GM12864 (cell line): Measurements from ENCODE around the gene CEACAM19.

Experiments
- DNase-seq: peaks from one replicate; pipeline ENCODE4 v3.0.0-alpha.2; 2011; ENCODE audit warnings: low read depth
- H3K4me3 ChIP-seq: 2 replicates; pipeline ENCODE4 v1.5.1; 2011; ENCODE audit warnings: mild to moderate bottlenecking, low read depth, low read length, control low read depth
- TF ChIP-seq, protein P1 (sequence below): IDR thresholded peaks from 2 replicates; pipeline ENCODE4 v1.5.1; 2011; ENCODE audit warnings: low read depth, mild to moderate bottlenecking, moderate library complexity, low read length, control low read depth, inconsistent platforms; ENCODE audit errors: missing control alignments

Gene CEACAM19

DNA sequence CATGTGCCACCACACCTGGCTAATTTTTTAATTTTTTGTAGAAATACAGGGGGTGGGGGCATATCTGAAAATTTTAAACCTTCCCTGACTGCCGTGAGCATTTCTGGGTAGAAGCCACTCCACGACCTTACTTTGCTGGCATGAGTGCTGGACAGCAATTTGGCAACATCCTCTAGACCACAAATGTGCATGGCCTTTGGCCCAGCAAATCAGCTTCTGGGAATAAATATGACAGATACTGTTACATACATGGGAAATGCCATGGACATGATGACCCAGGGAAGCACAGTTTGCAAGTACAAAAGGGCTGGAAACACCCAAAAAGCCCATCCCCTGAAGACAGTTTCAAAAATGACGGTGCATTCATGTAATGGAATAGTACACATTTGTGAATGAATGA is 30.8 kb upstream of the CEACAM19 start:
- TF ChIP-seq, protein P1, sequence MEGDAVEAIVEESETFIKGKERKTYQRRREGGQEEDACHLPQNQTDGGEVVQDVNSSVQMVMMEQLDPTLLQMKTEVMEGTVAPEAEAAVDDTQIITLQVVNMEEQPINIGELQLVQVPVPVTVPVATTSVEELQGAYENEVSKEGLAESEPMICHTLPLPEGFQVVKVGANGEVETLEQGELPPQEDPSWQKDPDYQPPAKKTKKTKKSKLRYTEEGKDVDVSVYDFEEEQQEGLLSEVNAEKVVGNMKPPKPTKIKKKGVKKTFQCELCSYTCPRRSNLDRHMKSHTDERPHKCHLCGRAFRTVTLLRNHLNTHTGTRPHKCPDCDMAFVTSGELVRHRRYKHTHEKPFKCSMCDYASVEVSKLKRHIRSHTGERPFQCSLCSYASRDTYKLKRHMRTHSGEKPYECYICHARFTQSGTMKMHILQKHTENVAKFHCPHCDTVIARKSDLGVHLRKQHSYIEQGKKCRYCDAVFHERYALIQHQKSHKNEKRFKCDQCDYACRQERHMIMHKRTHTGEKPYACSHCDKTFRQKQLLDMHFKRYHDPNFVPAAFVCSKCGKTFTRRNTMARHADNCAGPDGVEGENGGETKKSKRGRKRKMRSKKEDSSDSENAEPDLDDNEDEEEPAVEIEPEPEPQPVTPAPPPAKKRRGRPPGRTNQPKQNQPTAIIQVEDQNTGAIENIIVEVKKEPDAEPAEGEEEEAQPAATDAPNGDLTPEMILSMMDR = no peak
- no peak for DNase-seq

DNA sequence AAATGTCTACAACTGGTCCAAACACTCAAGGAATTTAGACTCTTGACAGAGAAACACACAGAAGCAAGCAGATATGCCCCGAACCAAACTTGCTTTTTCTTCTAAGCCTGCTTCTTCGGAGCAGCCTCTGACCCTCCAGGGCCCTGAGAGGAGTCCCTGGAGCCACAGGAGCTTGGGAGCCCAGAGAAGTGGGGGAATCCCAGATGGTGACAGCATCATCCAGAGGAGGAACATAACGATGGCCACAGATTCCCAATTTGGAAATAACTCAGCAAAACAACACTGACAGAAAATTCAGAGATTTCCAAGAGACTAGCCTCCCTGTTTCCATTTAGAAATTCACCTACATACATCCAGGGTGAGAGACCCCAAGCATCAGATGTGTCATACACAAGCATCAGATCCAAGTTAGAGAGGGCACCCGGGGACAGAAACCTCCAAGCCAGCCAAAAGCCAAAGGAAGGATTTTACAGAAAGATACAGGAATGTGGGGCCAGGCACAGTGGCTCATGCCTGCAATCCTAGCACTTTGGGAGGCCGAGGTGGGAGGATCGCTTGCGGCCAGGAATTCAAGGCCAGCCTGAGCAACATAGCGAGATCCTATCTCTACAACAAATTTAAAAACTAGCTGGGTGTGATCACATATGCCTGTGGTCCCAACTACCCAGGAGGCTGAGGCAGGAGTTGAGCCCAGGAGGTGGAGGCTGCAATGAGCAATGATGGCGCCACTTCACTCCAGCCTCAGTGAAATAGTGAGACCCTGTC is 29.6 kb upstream of the CEACAM19 start:
- DNase-seq = no peak
- TF ChIP-seq, protein P1 = no peak
- no peak overlapping the region for H3K4me3 ChIP-seq

More for the DNA sequence above, 30.8 kb upstream of the CEACAM19 start:
- H3K4me3 ChIP-seq = no peak overlapping the region

DNA sequence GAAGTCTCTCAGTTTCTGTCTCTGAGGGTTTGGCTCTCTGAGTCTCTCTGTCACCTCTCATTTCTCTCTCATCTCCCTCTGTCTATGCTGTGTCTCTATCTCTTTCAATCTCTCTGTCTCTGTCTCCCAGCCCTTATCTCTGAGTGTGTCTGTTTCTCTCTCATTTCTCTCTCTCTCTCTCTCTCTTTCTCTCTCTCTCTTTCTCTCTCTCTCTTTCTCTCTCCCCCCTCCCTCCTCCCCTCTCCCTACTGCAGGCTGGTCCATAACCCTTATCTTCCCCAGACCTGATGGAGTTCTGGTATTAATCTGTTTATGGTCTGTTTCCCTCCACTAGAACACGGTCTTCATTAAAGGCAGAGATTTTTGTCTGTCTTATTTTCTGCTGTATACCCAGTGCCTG is 28.9 kb upstream of the CEACAM19 start:
- TF ChIP-seq, protein P1 = no peak
- no peak overlapping the region for H3K4me3 ChIP-seq
- no peak for DNase-seq

DNA sequence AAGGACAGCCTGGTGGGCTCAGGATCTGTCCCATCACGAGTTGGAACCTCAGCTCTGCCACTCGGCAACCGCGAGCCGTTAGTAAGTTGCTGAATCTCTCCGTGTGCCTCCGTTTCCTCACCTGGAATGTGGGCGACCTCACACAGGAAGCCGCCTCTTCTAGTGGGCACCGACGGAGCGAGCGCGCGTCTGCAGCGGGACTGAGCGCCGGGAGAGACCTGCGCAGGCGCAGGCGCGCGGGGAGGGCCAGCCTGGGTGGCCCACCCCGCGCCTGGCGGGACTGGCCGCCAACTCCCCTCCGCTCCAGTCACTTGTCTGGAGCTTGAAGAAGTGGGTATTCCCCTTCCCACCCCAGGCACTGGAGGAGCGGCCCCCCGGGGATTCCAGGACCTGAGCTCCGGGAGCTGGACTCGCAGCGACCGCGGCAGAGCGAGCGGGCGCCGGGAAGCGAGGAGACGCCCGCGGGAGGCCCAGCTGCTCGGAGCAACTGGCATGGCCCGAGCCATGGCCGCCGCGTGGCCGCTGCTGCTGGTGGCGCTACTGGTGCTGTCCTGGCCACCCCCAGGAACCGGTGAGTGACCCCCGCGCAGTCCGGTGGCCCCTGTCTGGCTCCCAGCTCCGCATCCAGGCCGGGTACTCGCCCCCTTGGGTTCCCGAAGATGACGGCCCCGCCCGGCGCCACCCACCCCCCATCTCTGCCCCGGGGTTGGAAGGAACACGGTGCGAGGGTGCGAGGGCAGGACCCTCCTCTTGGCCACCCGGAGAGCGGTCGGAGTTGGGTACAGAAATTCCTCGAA is 27.5 kb upstream of the CEACAM19 start, which contains the start of gene PVR:
TSS of gene PVR (plus strand) at position 306 of the 797 bp plus-strand sequence. CDS start at position 493, 187 bp downstream.
- TF ChIP-seq, protein P1 = no peak
- no peak for DNase-seq
- H3K4me3 ChIP-seq = no peak within 1 kb of the TSS

DNA sequence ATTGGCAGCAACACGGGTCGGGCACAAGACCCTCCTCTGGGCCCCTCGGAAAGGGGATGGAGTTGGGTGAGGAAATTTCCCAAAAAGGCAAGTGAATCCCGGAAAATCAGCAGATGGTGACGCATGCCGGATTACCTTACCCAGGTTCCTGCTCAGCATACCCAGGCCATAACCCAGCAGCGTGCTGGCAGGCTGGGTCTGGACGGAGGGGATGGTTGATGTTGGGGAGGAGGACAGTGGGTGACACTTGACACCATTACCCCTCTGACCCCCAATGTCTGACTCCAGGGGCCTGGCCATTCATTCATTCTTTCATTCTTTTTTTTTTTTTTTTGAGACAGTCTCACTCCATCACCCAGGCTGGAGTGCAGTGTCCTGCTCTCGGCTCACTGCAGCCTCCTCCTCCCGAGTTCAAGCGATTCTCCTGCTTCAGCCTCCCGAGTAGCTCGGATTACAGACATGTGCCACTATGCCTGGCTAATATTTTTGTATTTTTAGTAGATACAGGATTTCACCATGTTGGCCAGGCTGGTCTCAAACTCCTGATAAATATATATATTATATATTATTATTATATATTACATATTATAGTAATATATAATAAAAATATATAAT is 26.8 kb upstream of the CEACAM19 start:
- TF ChIP-seq, protein P1 = no peak
- no peak for DNase-seq
- H3K4me3 ChIP-seq = no peak overlapping the region

DNA sequence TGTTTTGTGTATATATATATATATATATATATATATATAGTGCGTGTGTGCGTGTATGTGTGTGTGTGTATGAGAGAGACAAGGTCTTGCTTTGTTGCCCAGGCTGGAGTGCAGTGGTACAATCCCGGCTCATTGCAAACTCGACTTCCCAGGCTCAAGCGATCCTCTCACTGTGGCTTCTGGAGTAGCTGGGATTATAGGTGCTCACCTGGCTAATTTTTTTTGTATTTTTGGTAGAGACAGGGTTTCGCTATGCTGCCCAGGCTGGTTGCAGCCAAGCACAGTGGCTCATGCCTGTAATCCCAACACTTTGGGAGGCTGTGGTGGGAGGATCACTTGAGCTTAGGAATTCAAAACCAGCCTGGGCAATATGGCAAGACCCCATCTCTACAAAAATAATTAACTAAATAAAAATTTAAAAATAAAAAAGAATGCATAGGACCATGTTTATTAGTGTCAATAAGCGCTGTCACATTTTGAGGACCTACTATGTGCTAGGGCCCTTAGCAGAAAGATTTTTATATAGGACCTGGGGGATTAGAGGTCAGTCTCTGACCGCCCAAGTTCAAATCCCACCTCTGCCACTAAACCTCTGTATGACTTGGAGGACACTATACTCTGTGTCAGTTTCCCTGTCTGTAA is 25.8 kb upstream of the CEACAM19 start:
- no peak overlapping the region for H3K4me3 ChIP-seq
- TF ChIP-seq, protein P1 = no peak
- DNase-seq = no peak
